ENCODE measurements around the gene FAM171A1.

Gene FAM171A1

DNA sequence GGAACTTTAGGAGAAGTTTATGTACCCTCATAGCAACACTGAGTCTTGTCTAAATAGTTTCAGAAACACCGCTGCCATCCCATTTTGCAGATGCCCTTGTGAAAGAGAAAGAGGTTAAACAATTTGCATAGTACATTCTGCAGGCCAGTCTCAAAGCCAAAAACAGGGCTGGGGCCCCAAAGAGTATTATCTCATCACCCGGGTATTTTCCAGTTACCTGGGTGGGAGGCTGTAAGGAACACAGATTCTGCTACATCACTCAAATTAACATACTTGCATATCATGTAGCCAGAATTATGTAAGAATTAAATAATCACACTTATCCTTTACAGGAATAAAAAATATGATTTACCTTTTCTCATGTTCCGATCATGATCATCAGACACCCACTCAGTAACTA, 3.1 kb upstream of the FAM171A1 start:
- DNase-seq (ENCODE audit: low read depth) = no peak

DNA sequence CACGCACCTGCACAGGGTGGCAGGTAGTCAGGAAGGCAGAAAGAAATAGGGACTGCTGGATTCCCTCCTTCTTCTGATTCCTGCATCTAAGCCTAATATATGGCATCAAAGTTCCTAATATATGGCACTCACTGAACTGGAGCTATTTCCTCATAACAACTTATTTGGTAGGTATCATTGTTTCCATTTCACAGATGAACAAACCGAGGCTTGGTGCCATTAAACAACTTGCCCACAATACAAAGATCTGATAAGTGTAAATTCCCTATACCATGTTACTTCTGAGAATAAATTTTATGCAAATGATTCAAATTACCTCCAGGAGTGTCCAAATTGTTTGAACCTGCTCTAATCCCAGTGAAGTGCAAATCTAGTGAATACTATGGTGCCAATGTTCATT, 2.1 kb upstream of the FAM171A1 start:
- no peak for DNase-seq (ENCODE audit: low read depth)

DNA sequence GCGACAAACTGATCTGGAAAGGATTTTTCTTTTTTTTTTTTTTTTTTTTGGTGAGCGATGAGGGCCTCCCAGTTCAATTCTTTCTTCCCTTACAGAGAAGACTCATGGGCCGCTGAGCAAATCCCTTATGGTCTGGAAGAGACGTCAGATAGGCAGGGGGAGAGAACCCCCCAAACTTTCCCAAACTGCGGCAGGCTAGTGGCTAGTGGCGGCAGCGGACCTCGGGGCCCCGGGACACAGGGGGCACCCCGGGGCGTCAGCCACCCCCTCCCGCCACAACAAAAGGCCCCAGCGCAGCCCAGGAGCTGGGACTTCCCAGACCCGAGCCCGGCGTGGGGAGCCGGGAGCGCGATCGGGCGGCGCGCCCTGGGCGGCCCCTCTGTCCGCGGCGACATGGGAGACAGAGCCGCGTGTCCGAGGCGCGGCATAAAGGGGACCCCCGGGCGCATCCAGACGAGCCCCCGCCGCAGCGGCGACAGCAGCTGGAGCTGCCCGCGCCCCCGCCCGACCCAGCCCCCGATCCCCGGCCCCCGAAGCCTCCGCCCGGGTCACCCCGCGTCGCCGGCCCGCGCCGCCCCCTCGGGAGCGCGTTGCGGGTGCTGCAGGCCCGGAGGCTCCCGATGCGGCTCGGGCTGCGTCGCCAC, 755 bp downstream of the FAM171A1 start:
- no peak for DNase-seq (ENCODE audit: low read depth)

DNA sequence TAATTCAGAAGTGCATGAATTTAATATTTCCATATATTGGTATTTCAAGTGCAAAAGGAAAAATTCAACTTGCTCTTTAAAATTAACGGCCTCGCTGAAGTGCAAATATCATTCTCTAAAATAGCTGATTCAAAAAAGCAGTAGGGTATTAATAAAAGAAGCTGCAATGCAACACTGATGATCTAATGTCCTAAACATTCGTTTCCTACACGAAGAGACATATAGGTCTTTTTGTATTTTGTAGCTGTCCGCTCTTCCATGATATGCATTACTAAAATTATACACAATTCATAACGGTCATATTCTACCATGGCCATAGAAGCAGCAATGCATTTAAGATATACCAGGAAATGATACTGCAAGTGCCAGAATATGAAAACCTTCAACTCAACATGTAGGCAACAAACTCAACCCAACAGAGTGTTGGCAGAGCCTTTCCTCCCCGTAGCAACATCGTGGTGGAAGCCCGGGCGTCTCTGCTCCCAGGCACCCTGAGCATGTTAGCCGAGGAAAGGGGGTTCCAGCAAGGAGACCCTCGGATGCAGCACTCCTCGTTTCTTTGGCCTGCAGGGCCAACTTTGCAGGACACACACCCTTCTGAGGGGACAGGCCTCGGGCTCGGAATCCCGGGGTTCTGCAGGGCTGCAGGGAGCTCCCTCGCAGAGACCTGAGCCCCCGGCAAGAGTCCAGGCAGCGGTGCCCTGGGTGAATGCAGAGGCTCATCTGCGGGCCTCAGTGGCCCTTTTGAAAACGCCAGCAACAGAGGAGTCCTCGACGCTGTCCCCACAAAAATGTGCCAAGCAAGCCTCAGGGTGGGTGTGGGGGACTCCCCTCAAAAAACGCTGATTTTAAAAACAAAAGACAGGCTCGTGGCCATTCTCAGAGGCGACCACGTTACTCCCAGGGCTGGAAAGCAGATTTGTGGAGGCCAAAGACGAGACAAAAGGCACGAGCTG, 1.6 kb downstream of the FAM171A1 start:
- DNase-seq (ENCODE audit: low read depth) = no peak

DNA sequence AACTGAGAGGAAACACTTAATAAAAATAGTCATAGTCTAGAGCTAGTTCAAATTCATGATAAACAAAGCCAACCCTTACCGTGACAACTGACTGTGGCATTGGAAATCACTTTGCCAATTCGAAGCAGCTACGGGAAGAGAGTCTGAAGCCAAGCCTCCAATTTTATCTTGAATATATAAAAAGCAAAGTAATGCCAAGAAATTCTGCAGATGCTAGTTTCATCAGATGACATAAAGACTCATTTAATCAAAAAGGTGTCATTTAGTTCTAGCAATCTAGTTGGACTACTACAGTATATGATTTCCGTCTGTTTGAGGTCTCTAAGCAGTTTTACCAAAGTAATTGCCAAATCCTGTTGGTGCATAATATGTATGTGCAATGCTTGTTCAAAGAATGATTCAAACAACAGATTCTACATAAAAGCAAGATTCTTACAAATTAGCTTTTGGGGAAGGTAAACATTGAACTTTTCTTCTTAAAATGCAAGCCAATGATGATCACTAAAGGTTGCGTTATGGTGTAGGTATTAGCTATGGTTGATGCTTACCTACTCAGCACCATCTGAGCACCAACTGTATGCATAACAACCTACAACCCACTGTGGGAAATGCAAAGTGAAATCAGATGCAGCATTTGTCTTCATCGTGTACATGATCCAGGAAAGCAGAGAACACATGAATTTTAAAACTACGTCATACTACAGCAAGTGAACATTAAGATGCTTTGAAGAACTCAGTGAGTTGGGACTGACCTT, 2.8 kb downstream of the FAM171A1 start:
- no peak for DNase-seq (ENCODE audit: low read depth)

DNA sequence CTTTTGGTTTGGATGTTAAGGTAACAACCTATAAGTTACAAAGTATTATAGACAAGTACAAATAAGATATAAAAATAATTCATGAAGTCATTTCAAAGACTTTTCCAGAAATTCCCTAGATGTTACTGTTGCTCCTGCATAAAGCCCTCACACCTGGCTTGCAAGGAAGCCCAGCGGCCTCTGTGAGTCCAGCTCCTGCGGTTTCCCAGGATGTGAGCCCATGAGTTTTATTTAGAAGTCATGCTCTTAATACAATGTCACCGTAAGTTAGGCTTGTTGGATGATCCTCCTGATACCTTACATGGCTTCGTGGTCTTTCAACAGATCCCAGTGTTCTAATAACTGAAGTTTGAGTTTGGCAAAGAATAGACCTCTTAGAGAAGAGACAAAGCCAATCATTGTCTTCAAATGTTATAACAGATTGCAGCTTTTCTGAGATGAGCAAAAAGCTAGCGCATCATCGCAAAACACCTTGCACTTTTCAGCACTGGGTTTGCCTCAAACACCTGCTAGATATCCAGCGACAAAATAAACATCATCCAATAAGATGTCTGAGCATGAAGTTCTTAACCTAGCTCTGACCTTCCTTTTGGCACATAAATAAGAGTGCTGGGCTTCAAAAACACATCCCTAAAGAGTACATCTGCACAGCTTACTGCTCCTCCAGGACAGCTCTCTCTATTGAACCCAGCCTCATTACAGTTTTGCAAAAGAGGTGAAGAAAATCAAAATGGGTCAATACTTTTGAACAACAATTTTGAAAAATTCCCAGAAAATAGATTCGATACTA, 3.6 kb downstream of the FAM171A1 start:
- no peak for DNase-seq (ENCODE audit: low read depth)

DNA sequence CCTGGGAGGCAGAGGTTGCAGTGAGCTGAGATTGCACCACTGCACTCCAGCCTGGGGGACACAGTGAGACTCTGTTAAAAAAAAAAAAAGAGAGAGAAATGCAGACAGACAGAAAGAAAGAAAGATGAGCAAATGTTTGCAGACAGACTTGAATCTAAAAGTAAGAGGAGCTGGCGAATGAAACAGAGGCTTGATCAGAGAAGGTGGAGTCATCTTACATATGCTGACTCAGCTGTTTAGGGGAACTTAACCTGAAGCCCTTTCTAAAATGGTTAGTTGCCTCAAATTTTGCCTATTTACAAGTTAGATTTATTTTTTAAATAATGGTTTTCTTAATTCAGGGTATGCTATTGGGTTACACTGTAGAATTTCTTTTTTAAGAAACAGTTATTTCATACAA, 5.4 kb downstream of the FAM171A1 start:
- no peak for DNase-seq (ENCODE audit: low read depth)

DNA sequence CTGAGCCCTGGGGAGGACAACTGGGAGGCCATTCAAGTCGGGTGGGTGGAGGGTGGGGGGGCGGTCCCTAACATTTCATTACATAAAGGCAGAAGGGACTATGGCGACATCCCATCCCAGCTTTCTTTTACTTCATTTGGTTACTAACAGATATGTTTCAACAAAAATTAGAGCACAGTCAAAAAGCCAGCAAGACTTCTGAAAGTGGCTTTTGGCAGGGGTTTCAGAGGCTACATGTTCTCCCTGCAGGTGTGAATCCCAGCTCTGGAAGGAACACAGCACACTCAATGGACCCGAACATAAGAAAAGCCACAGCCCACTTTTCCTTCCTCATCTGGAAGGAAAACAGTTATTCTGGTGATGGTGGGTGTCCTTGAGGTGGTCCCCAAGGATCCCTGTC, 7.1 kb downstream of the FAM171A1 start:
- no peak for DNase-seq (ENCODE audit: low read depth)

DNA sequence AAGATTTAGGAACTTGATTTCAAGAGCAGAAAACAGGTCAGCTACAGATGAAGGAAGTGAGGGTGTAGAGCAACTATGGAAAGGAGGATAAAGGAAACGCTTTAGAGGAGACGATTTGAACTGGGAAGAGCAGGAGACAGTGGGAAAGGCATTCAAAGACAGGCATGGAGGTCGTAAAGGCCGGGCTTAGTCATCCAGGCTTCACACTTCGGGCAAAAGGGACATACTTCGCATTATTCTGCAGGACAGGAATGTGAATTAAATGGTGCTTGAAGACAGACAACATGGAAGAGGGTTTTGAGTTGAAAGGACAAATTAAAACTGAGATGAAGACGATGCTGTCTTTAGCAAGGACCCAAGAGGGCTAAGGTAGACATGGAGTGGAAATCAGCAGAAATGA, 8.1 kb downstream of the FAM171A1 start:
- no peak for DNase-seq (ENCODE audit: low read depth)

DNA sequence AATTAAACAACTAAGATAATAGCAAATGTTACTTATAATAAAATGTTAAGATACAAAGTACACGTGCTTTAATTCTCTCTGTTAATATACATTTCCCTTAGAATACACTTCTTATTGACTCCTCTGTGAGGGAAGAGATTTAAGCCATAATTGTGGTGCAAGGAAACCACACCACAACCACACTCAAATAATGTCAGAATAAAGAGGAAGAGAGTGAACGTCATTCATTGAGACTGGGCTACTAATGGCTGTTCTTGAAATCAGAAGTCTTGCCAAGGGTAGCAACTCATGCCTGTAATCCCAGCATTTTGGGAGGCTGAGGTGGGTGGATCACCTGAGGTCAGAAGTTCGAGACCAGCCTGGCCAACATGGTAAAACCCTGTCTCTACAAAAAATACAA, 10.0 kb downstream of the FAM171A1 start:
- DNase-seq (ENCODE audit: low read depth) = no peak

DNA sequence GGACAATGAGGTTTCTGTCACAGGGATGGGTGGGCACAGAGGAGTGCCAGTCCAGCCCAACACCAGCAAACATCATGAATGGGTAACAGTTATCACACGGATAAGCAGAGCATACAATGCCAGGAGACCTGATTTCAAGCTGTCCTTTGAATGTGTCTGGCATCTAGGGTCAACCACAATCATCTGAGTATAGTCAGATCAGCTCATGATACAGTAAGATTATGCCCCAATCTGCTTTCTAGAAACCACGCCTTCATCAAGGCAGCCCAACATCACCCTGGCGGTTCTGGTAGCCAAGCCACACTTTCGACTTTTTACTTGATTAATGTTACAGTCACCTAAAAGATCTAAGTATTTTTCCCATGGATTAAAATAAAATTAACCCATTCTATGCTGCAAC, 10.5 kb downstream of the FAM171A1 start:
- no peak for DNase-seq (ENCODE audit: low read depth)

DNA sequence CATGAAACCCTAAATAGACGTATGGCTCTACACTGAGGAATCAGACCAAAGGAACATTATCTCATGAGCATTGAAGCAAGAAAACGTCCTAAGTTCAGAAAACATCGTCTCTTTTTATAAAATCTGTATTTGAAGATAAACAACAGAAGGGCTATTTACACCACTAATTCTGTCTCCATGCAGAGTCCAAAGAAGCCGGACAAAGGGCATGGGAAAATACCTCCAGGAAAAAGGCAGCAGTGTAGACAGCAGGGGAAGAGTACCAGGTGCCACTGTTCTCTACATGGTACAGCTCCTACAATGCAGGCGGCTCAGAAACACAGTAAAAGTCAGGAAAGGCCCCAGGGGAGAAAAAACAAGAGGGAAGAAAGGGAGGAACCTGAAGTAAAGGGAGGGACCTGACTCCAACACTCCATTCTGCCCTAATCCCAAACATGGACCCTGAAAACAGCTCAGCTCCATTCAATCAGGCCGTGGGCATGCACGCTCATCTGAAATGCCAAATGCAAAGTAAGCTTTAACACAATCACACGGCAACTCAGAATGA, 17.5 kb downstream of the FAM171A1 start:
- no peak for DNase-seq (ENCODE audit: low read depth)

DNA sequence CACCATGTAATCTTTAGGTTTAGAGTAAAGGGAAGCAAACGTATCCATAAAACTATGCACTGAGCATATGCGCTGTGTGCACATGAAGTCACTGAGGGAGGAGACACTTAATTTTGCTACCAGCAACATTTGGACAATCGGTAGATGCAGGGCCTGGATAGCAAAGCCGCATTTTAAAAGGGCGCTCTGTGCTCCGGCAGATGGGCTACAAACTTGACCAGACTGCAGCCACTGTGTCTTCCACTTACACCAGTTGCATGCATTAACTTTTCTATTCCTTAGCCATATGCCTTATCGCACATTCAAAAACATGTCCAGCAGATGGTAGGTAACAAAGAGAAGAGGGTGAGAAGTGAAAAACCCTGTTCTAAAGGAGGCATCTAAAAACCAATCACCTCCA, 18.3 kb downstream of the FAM171A1 start:
- DNase-seq (ENCODE audit: low read depth) = no peak

DNA sequence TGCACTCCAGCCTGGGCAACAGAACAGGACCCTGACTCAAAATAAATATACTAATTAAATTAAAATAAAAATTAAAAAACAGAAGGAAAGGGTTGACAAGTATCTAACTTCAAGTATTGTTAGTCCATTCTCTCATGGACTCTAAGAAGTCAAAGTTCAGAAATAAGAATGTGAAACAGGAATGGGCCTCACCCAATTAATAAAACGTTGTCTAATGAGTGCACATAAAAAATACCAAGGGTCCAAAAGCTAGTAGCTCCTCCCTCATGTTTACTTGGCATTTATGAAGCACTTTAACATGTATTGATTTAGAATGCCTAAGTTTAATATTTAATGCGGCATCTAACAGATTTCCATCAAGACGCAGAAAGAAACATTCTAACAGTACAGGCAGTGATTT, 18.9 kb downstream of the FAM171A1 start:
- no peak for DNase-seq (ENCODE audit: low read depth)

DNA sequence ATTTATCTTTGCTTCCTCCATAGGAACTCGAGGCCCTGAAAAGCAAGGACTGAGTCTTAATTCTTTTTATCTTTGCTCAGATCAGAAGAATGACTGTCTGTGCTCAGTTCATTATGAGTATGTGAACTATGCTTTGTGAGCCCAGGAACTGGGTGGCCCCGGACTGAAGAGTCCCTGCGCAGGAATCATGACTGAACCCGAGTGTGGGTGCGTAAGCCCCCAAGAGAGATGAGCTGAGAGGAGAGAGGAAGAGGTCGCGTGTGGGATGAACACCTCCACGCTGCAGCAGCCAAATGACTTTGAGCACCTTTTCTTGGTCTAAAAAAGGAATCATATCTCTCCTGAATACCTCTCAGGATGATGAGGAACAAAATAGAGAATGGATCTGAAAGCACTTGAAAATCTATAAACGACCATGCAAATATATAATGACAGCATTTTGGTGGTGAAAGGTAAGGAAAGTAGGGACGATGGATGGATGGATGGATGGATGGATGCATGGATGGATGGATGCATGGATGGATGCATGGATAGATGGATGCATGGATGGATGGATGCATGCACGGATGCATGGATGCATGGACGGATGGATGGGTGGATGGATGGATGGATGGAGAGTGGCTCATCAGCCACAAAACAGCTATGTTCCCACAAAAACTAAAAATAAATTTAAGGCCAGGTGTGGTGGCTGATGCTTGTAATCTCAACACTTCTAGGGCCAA, 19.8 kb downstream of the FAM171A1 start:
- no peak for DNase-seq (ENCODE audit: low read depth)

DNA sequence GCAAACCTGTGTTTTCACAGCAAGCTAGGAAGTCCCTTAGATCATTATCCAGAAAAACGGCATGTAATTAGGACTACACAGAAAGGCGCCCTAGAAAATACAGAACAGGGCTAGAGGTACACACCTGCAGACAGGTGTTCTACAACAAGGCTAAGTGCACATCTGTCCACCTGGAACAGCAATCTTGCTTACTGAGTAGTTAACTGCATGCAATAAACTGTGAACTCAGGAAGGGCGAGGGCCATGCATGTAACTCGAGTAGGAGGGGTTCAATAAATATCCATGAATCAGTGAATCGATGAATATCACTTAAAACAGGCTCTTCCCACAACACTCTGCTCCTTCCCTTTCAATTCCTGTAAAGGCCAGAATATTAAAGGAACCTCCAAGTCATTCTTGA, 22.0 kb downstream of the FAM171A1 start:
- DNase-seq (ENCODE audit: low read depth) = no peak

DNA sequence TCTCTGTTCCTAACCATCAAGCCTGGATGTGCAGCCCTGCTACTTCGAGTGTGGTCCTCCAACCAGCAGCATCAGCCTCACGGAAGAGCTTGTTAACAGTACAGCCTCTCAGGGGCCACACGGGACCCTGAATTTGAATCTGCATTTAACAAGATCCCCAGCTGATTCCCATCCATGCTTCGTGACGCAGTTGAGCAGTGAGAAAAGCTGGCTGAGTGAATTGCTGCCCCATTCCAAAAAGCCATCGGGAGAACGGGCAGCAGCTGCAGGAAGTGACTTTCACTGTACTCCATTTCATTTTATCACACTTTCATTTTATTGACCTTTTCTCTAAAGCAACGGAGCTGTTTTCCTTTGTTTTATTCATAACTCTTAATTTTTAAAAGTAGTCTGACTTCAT, 22.5 kb downstream of the FAM171A1 start:
- DNase-seq (ENCODE audit: low read depth) = no peak

DNA sequence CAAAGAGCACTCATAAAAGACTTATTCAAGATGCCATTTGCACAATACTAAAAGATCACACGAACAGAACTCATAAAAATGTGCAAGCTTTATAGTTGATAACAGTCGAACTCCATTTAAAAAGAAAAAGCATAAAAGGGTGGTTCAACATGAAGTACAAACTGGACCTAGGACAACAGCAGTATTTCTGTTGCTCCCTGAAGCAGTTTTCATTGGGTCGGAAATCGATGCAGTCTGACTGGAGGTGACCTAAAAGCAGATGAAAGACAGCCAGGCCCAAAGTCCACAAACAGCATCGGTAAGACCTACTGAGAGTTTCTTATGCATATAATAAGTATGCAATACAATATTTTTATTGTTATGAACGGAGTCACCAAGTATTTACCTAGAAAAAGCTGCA, 23.9 kb downstream of the FAM171A1 start:
- no peak for DNase-seq (ENCODE audit: low read depth)

DNA sequence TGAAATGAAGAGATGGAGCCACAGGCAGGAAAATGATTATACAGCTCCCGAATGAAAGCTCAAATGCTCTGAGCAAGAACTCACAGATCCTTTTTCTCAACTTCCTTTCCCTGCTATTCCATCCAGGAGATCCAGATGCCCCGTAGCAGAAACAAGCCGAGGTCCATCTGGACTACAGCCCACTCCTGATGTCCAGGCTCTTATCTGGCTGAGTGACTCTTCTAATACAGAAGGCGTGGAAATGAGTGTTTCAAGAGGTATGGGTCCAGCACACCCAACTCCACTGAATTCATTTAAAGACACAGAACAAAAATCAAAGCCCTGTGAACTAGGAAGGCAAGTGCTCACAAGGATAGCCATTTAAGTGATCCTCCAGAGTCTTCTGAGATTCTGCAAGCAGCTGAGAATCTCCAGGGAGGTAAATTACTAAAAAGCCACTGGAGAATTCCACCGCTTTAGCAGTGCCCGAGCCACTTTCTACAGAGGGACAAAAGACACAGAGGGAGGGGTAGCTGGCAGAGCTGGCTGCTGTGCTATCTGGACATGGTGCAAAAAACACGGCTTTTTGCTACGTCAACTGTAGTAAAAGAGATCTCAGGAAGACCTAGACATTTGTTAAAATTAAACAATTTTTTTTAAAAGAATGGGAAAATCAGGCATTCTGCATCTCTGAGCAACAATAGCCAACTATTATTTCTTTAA, 24.5 kb downstream of the FAM171A1 start:
- no peak for DNase-seq (ENCODE audit: low read depth)

DNA sequence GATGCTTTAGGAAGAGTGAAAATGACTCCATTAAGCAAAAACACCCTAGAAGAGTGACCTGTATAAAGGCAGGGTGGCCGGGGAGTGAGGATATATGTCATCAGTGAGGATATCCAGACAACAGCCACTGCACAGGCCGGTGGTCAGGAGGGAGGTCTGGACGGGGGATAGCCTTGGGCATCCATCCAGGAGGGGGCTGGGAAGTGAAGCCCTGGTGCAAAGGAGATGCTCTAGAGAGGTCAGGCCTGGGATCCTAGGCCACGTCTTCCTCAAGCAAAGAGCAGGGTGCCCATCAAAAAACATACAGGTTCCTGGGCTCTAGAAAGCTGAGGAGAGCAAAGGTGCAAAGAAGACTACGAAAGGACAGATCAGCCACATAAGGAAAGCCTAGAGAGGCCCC, 25.6 kb downstream of the FAM171A1 start:
- no peak for DNase-seq (ENCODE audit: low read depth)
